Measurements from ENCODE around the gene DNAJC7.

DNA sequence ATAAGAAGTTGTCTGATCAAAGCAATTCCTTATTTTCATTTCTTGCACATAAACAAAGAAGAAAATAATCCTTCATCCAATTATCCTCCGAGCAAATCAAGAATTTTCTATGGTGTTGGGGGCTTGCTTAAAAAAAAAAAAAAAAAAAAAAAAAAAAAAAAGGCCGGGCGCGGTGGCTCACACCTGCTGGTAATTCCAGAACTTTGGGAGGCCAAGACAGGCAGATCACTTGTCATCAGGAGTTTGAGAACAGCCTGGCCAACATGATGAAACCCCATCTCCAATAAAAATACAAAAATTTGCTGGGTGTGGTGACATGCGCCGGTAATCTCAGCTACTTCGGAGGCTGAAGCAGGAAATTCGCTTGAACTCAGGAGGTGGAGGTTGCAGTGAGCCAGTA, 31.3 kb downstream of the DNAJC7 start:
- TF ChIP-seq, protein P1, sequence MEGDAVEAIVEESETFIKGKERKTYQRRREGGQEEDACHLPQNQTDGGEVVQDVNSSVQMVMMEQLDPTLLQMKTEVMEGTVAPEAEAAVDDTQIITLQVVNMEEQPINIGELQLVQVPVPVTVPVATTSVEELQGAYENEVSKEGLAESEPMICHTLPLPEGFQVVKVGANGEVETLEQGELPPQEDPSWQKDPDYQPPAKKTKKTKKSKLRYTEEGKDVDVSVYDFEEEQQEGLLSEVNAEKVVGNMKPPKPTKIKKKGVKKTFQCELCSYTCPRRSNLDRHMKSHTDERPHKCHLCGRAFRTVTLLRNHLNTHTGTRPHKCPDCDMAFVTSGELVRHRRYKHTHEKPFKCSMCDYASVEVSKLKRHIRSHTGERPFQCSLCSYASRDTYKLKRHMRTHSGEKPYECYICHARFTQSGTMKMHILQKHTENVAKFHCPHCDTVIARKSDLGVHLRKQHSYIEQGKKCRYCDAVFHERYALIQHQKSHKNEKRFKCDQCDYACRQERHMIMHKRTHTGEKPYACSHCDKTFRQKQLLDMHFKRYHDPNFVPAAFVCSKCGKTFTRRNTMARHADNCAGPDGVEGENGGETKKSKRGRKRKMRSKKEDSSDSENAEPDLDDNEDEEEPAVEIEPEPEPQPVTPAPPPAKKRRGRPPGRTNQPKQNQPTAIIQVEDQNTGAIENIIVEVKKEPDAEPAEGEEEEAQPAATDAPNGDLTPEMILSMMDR (IDR thresholded peaks at IDR 0.05) = no peak
- TF ChIP-seq POLR2AphosphoS5 (IDR thresholded peaks at IDR 0.05) = no peak
